HCT116 (cell line): ENCODE measurements around the gene TBC1D19.

Source experiments
- CEBPB ChIP-seq: IDR thresholded peaks from 2 replicates; pipeline ENCODE4 v1.6.1; 2012; ENCODE audit warnings: low read depth
- EGR1 ChIP-seq: IDR thresholded peaks from 2 replicates; pipeline ENCODE4 v1.6.1; 2012; ENCODE audit warnings: low read depth
- EZH2 ChIP-seq: fragments of 200-600 bp; sonication (generic); IDR thresholded peaks from 2 replicates; pipeline ENCODE4 v1.6.1; 2017; ENCODE audit warnings: antibody characterized with exemption, mixed run types
- EZH2phosphoT487 ChIP-seq: fragments of 200-600 bp; IDR thresholded peaks from 2 replicates; pipeline ENCODE4 v1.6.1; 2018; ENCODE audit warnings: antibody characterized with exemption, borderline replicate concordance
- JUND ChIP-seq: IDR thresholded peaks from 2 replicates; pipeline ENCODE4 v1.6.1; 2012
- POLR2A ChIP-seq: IDR thresholded peaks from 2 replicates; pipeline ENCODE4 v1.7.0; 2011; ENCODE audit warnings: borderline replicate concordance; ENCODE audit not compliant: insufficient read depth, insufficient read length; ENCODE audit errors: extremely low read depth
- POLR2AphosphoS5 ChIP-seq: IDR thresholded peaks from 2 replicates; pipeline ENCODE4 v1.6.1; 2011; ENCODE audit warnings: mild to moderate bottlenecking, low read depth, low read length, moderate library complexity
- SIN3A ChIP-seq: IDR thresholded peaks from 2 replicates; pipeline ENCODE4 v1.6.1; 2012; ENCODE audit warnings: low read depth
- ZFX ChIP-seq: fragments of 450-650 bp; IDR thresholded peaks from 2 replicates; pipeline ENCODE4 v1.6.1; 2017
- ZNF274 ChIP-seq: fragments of 200-500 bp; sonication (Bioruptor generic); IDR thresholded peaks from 2 replicates; pipeline ENCODE4 v1.6.1; 2014; ENCODE audit warnings: mild to moderate bottlenecking, low read depth, low read length, inconsistent platforms
- TF ChIP-seq, protein P1 (sequence below), 3 experiments: fragments of 200-600 bp in 1 of 3; sonication (generic) in 1 of 3; IDR thresholded peaks in 2 of 3; conservative IDR thresholded peaks in 1 of 3; 2 replicates each; pipeline ENCODE4 v1.5.1; 2012 to 2017; ENCODE audit warnings: low read depth in 2 of 3, low read length in 2 of 3, antibody characterized with exemption in 1 of 3, borderline replicate concordance in 1 of 3, control low read depth in 1 of 3, mild to moderate bottlenecking in 1 of 3, mixed read lengths in 1 of 3, mixed run types in 1 of 3, moderate library complexity in 1 of 3; ENCODE audit not compliant: insufficient read depth in 1 of 3
- TF ChIP-seq, protein P2 (sequence below): IDR thresholded peaks from 2 replicates; pipeline ENCODE4 v1.6.1; 2012

DNA sequence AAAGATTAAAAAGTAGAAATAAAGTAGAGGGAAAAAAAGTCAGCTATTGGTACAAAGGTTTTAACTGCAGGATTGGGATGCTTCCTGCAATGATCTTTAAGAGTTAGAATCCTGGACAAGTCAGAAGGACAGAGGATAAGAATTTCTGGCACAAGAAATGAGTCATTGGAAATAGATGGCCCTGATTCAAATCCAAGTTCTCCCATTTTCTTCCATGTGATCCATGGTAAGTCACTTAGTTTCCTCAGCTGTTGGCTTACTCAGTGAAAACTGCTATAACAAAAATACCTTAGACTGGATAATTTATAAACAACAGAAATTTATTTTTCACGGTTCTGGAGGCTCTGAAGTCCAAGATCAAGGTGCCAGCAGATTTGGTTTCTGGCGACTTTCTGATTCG is 13.3 kb upstream of the TBC1D19 start:
- TF ChIP-seq, protein P1, sequence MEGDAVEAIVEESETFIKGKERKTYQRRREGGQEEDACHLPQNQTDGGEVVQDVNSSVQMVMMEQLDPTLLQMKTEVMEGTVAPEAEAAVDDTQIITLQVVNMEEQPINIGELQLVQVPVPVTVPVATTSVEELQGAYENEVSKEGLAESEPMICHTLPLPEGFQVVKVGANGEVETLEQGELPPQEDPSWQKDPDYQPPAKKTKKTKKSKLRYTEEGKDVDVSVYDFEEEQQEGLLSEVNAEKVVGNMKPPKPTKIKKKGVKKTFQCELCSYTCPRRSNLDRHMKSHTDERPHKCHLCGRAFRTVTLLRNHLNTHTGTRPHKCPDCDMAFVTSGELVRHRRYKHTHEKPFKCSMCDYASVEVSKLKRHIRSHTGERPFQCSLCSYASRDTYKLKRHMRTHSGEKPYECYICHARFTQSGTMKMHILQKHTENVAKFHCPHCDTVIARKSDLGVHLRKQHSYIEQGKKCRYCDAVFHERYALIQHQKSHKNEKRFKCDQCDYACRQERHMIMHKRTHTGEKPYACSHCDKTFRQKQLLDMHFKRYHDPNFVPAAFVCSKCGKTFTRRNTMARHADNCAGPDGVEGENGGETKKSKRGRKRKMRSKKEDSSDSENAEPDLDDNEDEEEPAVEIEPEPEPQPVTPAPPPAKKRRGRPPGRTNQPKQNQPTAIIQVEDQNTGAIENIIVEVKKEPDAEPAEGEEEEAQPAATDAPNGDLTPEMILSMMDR (IDR thresholded peaks at IDR 0.05 in 2 of 3, conservative IDR thresholded peaks at IDR 0.05 in 1 of 3; ENCODE audit: borderline replicate concordance in 1 of 3, insufficient read depth in 1 of 3, low read depth in 2 of 3, low read length in 2 of 3) = no peak
- TF ChIP-seq ZFX (no peak), ZNF274 (no peak), POLR2A (no peak), EZH2phosphoT487 (no peak), EGR1 (no peak), CEBPB (no peak), EZH2 (no peak), JUND (no peak), POLR2AphosphoS5 (no peak), SIN3A (no peak)
- TF ChIP-seq, protein P2, sequence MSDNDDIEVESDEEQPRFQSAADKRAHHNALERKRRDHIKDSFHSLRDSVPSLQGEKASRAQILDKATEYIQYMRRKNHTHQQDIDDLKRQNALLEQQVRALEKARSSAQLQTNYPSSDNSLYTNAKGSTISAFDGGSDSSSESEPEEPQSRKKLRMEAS = no peak
